HepG2 (cell line): Measurements from ENCODE around the gene ASTE1. TPM values are rescaled to one million over a fixed set of nuclear protein-coding genes. Genes with fewer than 3 reads are reported as not detected.

Experiments
- DPF2 ChIP-seq: sonication (generic); formaldehyde crosslinking; IDR thresholded peaks from 2 replicates; pipeline ENCODE4 v1.4.0; 2020; ENCODE audit warnings: mild to moderate bottlenecking, low read depth, missing genetic modification reagents, borderline replicate concordance
- HDAC2 ChIP-seq: sonication (generic); formaldehyde crosslinking; IDR thresholded peaks from 2 replicates; pipeline ENCODE4 v1.4.0; 2020; ENCODE audit warnings: missing genetic modification reagents
- KDM4B ChIP-seq: sonication (generic); formaldehyde crosslinking; IDR thresholded peaks from 2 replicates; pipeline ENCODE4 v1.4.0; 2020; ENCODE audit warnings: missing genetic modification reagents
- KDM5B ChIP-seq: sonication (generic); formaldehyde crosslinking; IDR thresholded peaks from 2 replicates; pipeline ENCODE4 v1.4.0; 2020; ENCODE audit warnings: missing genetic modification reagents, mild to moderate bottlenecking, borderline replicate concordance
- NCOA1 ChIP-seq: sonication (generic); formaldehyde crosslinking; IDR thresholded peaks from 2 replicates; pipeline ENCODE4 v1.9.0; 2021; ENCODE audit warnings: missing genetic modification reagents
- NFIC ChIP-seq: IDR thresholded peaks from 2 replicates; pipeline ENCODE4 v1.6.1; 2012; ENCODE audit warnings: mild to moderate bottlenecking, low read length, inconsistent platforms
- REXO4 ChIP-seq: sonication (generic); formaldehyde crosslinking; IDR thresholded peaks from 2 replicates; pipeline ENCODE4 v1.8.0; 2022; ENCODE audit warnings: missing genetic modification reagents, mild to moderate bottlenecking, borderline replicate concordance
- SALL1 ChIP-seq: sonication (generic); formaldehyde crosslinking; IDR thresholded peaks from 2 replicates; pipeline ENCODE4 v1.8.0; 2022; ENCODE audit warnings: mild to moderate bottlenecking, missing genetic modification reagents
- ZFP36 ChIP-seq: fragments of 150-350 bp; IDR thresholded peaks from 2 replicates; pipeline ENCODE4 v1.6.1; 2018; ENCODE audit warnings: borderline replicate concordance, low read length, low read depth; ENCODE audit not compliant: partially characterized antibody
- polyA plus RNA-seq, 8 experiments: library from polyadenylated mRNA; depleted of rRNA in 3 of 8; stranded (reverse) in 7 of 8; unstranded in 1 of 8; fragments of >200 nt; fragmentation: Illumina TruSeq in 4 of 8; extraction: Trizol in 4 of 8; gene quantifications; 2 replicates each; pipeline versions ENCODE4 v1.2.1 to v1.2.3, GENCODE V29; 2011 to 2016; ENCODE audit warnings: low read depth in 4 of 8, missing spikeins in 1 of 8, mixed read lengths in 1 of 8; ENCODE audit not compliant: insufficient read depth in 1 of 8
- total RNA-seq, 5 experiments: library from RNA; depleted of rRNA; stranded (reverse); fragments of >200 nt; fragmentation: Illumina TruSeq; extraction: Trizol; gene quantifications; 2 replicates each; pipeline ENCODE4 v1.2.3, GENCODE V29; 2016; ENCODE audit warnings: low read depth in 1 of 5
- TF ChIP-seq, protein P1 (sequence below): IDR thresholded peaks from 2 replicates; pipeline ENCODE4 v1.6.1; 2016; ENCODE audit warnings: low read depth
- TF ChIP-seq, protein P2 (sequence below): IDR thresholded peaks from 2 replicates; pipeline ENCODE4 v1.6.1; 2016; ENCODE audit warnings: low read depth, borderline replicate concordance
- TF ChIP-seq, protein P3 (sequence below): sonication (generic); formaldehyde crosslinking; IDR thresholded peaks from 2 replicates; pipeline ENCODE4 v1.4.0; 2020; ENCODE audit warnings: missing genetic modification reagents
- TF ChIP-seq, protein P4 (sequence below): sonication (generic); formaldehyde crosslinking; IDR thresholded peaks from 2 replicates; pipeline ENCODE4 v1.4.0; 2020; ENCODE audit warnings: missing genetic modification reagents
- TF ChIP-seq, protein P5 (sequence below): sonication (generic); formaldehyde crosslinking; IDR thresholded peaks from 2 replicates; pipeline ENCODE4 v1.8.0; 2022; ENCODE audit warnings: missing genetic modification reagents, mild to moderate bottlenecking, moderate library complexity, borderline replicate concordance
- TF ChIP-seq, protein P6 (sequence below): IDR thresholded peaks from 2 replicates; pipeline ENCODE4 v1.6.1; 2016; ENCODE audit warnings: missing compliant biosample characterization, missing genetic modification reagents, borderline replicate concordance
- TF ChIP-seq, protein P7 (sequence below): sonication (generic); formaldehyde crosslinking; IDR thresholded peaks from 2 replicates; pipeline ENCODE4 v1.9.0; 2021; ENCODE audit warnings: missing genetic modification reagents, mild to moderate bottlenecking, borderline replicate concordance
- TF ChIP-seq, protein P8 (sequence below): sonication (generic); formaldehyde crosslinking; IDR thresholded peaks from 2 replicates; pipeline ENCODE4 v1.5.0; 2020; ENCODE audit warnings: missing genetic modification reagents

The ASTE1 gene
- total and polyA plus RNA-seq, 2 of the 13 experiments (the other 11 are each of a cell fraction or from before 2014, with no cell fraction given), result 4.0 to 7.9 TPM

DNA sequence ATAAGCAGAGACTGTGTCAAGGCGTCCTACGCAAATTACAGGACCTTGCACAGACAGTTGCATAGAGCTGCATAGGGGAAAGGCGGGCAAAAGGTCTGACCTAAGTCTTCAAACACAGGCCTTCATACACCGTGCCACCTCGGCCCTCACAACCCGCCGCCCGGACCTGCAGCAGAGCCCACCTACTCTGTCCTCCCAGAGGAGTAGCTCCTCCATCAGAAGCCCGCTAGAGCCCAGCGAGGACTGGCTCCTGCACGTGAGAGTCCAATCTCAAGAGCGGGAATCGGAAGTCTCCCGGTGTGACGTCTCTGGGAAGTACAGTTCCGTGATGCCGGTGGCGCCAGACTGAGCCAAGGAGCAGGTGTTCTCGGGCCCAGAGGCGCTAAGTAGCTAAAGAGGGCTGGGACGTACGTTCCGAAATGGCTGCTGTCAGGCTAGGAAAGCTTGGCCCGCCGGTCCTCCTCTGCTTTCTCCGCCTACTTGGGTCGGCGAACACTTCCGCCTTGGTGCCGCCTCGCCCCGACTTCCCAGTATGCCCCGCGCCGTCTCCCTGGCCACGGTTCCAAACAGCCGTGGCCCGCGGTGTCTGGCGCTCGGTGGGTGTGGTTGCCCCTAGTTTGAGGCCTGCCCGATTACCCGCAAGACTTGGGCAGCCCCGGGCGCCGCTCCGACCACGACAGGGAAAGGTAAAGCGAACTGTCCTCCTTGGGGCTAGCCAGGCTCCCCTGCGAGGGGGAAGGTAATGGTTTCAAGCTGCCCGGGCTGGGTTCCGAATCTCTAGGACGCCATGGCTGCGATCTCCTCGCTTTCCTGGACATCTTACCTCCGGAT is at the start of gene ASTE1, which contains the start of gene NEK11 (continued):
- TF ChIP-seq, protein P1, sequence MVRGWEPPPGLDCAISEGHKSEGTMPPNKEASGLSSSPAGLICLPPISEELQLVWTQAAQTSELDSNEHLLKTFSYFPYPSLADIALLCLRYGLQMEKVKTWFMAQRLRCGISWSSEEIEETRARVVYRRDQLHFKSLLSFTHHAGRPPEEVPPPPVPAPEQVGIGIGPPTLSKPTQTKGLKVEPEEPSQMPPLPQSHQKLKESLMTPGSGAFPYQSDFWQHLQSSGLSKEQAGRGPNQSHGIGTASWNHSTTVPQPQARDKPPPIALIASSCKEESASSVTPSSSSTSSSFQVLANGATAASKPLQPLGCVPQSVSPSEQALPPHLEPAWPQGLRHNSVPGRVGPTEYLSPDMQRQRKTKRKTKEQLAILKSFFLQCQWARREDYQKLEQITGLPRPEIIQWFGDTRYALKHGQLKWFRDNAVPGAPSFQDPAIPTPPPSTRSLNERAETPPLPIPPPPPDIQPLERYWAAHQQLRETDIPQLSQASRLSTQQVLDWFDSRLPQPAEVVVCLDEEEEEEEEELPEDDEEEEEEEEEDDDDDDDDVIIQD (CRISPR knock-in tag), result no peak
- TF ChIP-seq, protein P2, sequence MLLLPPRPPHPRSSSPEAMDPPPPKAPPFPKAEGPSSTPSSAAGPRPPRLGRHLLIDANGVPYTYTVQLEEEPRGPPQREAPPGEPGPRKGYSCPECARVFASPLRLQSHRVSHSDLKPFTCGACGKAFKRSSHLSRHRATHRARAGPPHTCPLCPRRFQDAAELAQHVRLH (CRISPR knock-in tag), result 0 out of 2 replicates have a peak, but pooled peaks have one; percentile 29
- TF ChIP-seq ZFP36, result no peak
- TF ChIP-seq, protein P3, sequence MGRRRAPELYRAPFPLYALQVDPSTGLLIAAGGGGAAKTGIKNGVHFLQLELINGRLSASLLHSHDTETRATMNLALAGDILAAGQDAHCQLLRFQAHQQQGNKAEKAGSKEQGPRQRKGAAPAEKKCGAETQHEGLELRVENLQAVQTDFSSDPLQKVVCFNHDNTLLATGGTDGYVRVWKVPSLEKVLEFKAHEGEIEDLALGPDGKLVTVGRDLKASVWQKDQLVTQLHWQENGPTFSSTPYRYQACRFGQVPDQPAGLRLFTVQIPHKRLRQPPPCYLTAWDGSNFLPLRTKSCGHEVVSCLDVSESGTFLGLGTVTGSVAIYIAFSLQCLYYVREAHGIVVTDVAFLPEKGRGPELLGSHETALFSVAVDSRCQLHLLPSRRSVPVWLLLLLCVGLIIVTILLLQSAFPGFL (CRISPR knock-in tag), result no peak
- TF ChIP-seq, protein P4, sequence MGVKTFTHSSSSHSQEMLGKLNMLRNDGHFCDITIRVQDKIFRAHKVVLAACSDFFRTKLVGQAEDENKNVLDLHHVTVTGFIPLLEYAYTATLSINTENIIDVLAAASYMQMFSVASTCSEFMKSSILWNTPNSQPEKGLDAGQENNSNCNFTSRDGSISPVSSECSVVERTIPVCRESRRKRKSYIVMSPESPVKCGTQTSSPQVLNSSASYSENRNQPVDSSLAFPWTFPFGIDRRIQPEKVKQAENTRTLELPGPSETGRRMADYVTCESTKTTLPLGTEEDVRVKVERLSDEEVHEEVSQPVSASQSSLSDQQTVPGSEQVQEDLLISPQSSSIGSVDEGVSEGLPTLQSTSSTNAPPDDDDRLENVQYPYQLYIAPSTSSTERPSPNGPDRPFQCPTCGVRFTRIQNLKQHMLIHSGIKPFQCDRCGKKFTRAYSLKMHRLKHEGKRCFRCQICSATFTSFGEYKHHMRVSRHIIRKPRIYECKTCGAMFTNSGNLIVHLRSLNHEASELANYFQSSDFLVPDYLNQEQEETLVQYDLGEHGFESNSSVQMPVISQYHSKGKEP, result no peak
- TF ChIP-seq, protein P5, sequence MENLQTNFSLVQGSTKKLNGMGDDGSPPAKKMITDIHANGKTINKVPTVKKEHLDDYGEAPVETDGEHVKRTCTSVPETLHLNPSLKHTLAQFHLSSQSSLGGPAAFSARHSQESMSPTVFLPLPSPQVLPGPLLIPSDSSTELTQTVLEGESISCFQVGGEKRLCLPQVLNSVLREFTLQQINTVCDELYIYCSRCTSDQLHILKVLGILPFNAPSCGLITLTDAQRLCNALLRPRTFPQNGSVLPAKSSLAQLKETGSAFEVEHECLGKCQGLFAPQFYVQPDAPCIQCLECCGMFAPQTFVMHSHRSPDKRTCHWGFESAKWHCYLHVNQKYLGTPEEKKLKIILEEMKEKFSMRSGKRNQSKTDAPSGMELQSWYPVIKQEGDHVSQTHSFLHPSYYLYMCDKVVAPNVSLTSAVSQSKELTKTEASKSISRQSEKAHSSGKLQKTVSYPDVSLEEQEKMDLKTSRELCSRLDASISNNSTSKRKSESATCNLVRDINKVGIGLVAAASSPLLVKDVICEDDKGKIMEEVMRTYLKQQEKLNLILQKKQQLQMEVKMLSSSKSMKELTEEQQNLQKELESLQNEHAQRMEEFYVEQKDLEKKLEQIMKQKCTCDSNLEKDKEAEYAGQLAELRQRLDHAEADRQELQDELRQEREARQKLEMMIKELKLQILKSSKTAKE (CRISPR knock-in tag), result no peak
- no peak for TF ChIP-seq NFIC
- TF ChIP-seq HDAC2, result peak; percentile 27
- 0 out of 2 replicates have a peak, but pooled peaks have one; percentile 33 for TF ChIP-seq KDM4B (CRISPR knock-in tag)
- no peak for TF ChIP-seq DPF2 (CRISPR knock-in tag)
- TF ChIP-seq, protein P6, sequence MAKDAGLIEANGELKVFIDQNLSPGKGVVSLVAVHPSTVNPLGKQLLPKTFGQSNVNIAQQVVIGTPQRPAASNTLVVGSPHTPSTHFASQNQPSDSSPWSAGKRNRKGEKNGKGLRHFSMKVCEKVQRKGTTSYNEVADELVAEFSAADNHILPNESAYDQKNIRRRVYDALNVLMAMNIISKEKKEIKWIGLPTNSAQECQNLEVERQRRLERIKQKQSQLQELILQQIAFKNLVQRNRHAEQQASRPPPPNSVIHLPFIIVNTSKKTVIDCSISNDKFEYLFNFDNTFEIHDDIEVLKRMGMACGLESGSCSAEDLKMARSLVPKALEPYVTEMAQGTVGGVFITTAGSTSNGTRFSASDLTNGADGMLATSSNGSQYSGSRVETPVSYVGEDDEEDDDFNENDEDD (CRISPR knock-in tag), result peak; percentile 89; the same call in 1 of the 2 replicates
- peak; percentile 83 for TF ChIP-seq SALL1 (CRISPR knock-in tag)
- TF ChIP-seq, protein P7, sequence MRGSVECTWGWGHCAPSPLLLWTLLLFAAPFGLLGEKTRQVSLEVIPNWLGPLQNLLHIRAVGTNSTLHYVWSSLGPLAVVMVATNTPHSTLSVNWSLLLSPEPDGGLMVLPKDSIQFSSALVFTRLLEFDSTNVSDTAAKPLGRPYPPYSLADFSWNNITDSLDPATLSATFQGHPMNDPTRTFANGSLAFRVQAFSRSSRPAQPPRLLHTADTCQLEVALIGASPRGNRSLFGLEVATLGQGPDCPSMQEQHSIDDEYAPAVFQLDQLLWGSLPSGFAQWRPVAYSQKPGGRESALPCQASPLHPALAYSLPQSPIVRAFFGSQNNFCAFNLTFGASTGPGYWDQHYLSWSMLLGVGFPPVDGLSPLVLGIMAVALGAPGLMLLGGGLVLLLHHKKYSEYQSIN (CRISPR knock-in tag), result no peak
- peak; percentile 67; the same call in 1 of the 2 replicates for TF ChIP-seq REXO4
- TF ChIP-seq NCOA1, result 0 out of 2 replicates have a peak, but pooled peaks have one; percentile 27
- TF ChIP-seq KDM5B (CRISPR knock-in tag), result peak; percentile 65; the same call in 1 of the 2 replicates
- TF ChIP-seq, protein P8, sequence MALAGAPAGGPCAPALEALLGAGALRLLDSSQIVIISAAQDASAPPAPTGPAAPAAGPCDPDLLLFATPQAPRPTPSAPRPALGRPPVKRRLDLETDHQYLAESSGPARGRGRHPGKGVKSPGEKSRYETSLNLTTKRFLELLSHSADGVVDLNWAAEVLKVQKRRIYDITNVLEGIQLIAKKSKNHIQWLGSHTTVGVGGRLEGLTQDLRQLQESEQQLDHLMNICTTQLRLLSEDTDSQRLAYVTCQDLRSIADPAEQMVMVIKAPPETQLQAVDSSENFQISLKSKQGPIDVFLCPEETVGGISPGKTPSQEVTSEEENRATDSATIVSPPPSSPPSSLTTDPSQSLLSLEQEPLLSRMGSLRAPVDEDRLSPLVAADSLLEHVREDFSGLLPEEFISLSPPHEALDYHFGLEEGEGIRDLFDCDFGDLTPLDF (CRISPR knock-in tag), result peak; percentile 87
